Measurements from ENCODE around the gene ZNF92. TPM values are rescaled to one million over a fixed set of nuclear protein-coding genes. Genes with fewer than 3 reads are reported as not detected.

ZNF92 gene
- total RNA-seq: 20.6 and 24.1 TPM in 2 replicates
- long read RNA-seq, transcript ZNF92-204 (3 exons, 2,957 nt): minor isoform, 9 of 159 reads
- long read RNA-seq, transcript ZNF92-203 (2 exons, 2,947 nt): minor isoform, 10 of 159 reads
- long read RNA-seq, transcript ZNF92-201 (4 exons, 3,210 nt): major isoform, 116 of 159 reads
- long read RNA-seq, transcript ZNF92-202 (3 exons, 3,124 nt): minor isoform, 10 of 159 reads
- long read RNA-seq, partial matches to known transcripts: 6 of 159 reads
- long read RNA-seq, other reads (novel, unspliced or antisense): 8 of 159 reads

- TF ChIP-seq, protein P1, sequence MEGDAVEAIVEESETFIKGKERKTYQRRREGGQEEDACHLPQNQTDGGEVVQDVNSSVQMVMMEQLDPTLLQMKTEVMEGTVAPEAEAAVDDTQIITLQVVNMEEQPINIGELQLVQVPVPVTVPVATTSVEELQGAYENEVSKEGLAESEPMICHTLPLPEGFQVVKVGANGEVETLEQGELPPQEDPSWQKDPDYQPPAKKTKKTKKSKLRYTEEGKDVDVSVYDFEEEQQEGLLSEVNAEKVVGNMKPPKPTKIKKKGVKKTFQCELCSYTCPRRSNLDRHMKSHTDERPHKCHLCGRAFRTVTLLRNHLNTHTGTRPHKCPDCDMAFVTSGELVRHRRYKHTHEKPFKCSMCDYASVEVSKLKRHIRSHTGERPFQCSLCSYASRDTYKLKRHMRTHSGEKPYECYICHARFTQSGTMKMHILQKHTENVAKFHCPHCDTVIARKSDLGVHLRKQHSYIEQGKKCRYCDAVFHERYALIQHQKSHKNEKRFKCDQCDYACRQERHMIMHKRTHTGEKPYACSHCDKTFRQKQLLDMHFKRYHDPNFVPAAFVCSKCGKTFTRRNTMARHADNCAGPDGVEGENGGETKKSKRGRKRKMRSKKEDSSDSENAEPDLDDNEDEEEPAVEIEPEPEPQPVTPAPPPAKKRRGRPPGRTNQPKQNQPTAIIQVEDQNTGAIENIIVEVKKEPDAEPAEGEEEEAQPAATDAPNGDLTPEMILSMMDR (IDR thresholded peaks at IDR 0.05; ENCODE audit: unreplicated experiment): no peak
- no peaks in the 10 kb centered on the region for H3K9me3 Mint-ChIP-seq (ENCODE audit: low read depth)
- H3K4me3 Mint-ChIP-seq (ENCODE audit: low read depth): peak within 1 kb of the TSS; percentile 98
- H3K36me3 Mint-ChIP-seq (ENCODE audit: insufficient read depth): peaks cover 6% of the 10 kb centered on the region
- H3K27me3 Mint-ChIP-seq: no peaks in the 10 kb centered on the region
- H3K27ac Mint-ChIP-seq: peak within 1 kb of the TSS; percentile 99
- peaks cover 21% of the 10 kb centered on the region for H3K4me1 Mint-ChIP-seq (ENCODE audit: low read depth)
- peak; percentile 91 for DNase-seq (ENCODE audit: low spot score, unreplicated experiment)
Observed at GRCh38 chr7:65373608-65374351, at the start of gene ZNF92. ZNF92 (plus strand) TSS chr7:65373855; CDS start chr7:65373998, 143 bp downstream.

- Mint-ChIP-seq H3K4me3 (ENCODE audit: low read depth) (no peak overlapping the region), H3K36me3 (ENCODE audit: insufficient read depth) (no peaks in the 10 kb centered on the region), H3K27me3 (no peaks in the 10 kb centered on the region), H3K9me3 (ENCODE audit: low read depth) (no peaks in the 10 kb centered on the region), H3K27ac (no peak overlapping the region), H3K4me1 (ENCODE audit: low read depth) (no peaks in the 10 kb centered on the region)
- TF ChIP-seq, protein P1 (IDR thresholded peaks at IDR 0.05; ENCODE audit: unreplicated experiment): no peak
- DNase-seq (ENCODE audit: low spot score, unreplicated experiment): no peak
Observed at GRCh38 chr7:65325793-65326432, 47.7 kb upstream of the ZNF92 start.

- H3K9me3 Mint-ChIP-seq (ENCODE audit: low read depth): peaks cover 3% of the 10 kb centered on the region
Observed at GRCh38 chr7:65338346-65338745, 35.3 kb upstream of the ZNF92 start.

DNA sequence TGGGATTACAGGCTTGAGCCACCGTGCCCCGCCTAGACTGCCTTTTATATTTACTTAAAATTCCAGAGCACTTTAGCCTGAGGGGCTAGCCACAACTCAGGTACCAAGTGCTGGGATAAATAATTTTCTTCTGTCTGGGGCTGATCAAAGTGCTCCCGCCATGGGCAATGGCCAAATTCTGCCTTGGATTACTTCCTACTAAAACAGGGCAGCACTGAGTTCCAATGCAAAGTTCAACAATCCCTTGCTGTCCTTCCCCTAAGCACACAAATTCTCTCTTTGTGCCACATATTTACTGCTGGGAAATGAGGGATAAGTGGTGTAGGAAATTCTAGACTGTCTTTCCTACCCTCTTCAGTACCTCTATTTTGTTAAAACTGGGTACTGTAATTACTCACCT, 34.4 kb upstream of the ZNF92 start:
- TF ChIP-seq, protein P1 (IDR thresholded peaks at IDR 0.05; ENCODE audit: unreplicated experiment): no peak
- no peak for DNase-seq (ENCODE audit: low spot score, unreplicated experiment)
- Mint-ChIP-seq H3K36me3 (ENCODE audit: insufficient read depth) (peaks cover 17% of the 10 kb centered on the region), H3K4me1 (ENCODE audit: low read depth) (peaks cover 9% of the 10 kb centered on the region), H3K4me3 (ENCODE audit: low read depth) (no peak overlapping the region), H3K27ac (no peak overlapping the region), H3K27me3 (no peaks in the 10 kb centered on the region), H3K9me3 (ENCODE audit: low read depth) (peaks cover 3% of the 10 kb centered on the region)

More at GRCh38 chr7:65338346-65338745, 35.3 kb upstream of the ZNF92 start:
- Mint-ChIP-seq H3K4me3 (ENCODE audit: low read depth) (no peak overlapping the region), H3K36me3 (ENCODE audit: insufficient read depth) (peaks cover 17% of the 10 kb centered on the region), H3K27me3 (no peaks in the 10 kb centered on the region), H3K4me1 (ENCODE audit: low read depth) (peaks cover 9% of the 10 kb centered on the region), H3K27ac (no peak overlapping the region)
- DNase-seq (ENCODE audit: low spot score, unreplicated experiment): no peak
- TF ChIP-seq, protein P1 (IDR thresholded peaks at IDR 0.05; ENCODE audit: unreplicated experiment): no peak
